GM18868 (cell line): Measurements from ENCODE around the gene GLB1L2.
A peak's percentile ranks its signal among the peaks of the same experiment; 100 is the strongest.

ENCODE experiments used
- ATAC-seq: cut with Tn5 transposase; IDR thresholded peaks from one replicate; pipeline ENCODE4 v1.9.1; 2021; ENCODE audit warnings: mild to moderate bottlenecking, moderate library complexity; ENCODE audit not compliant: unreplicated experiment

Gene GLB1L2

DNA sequence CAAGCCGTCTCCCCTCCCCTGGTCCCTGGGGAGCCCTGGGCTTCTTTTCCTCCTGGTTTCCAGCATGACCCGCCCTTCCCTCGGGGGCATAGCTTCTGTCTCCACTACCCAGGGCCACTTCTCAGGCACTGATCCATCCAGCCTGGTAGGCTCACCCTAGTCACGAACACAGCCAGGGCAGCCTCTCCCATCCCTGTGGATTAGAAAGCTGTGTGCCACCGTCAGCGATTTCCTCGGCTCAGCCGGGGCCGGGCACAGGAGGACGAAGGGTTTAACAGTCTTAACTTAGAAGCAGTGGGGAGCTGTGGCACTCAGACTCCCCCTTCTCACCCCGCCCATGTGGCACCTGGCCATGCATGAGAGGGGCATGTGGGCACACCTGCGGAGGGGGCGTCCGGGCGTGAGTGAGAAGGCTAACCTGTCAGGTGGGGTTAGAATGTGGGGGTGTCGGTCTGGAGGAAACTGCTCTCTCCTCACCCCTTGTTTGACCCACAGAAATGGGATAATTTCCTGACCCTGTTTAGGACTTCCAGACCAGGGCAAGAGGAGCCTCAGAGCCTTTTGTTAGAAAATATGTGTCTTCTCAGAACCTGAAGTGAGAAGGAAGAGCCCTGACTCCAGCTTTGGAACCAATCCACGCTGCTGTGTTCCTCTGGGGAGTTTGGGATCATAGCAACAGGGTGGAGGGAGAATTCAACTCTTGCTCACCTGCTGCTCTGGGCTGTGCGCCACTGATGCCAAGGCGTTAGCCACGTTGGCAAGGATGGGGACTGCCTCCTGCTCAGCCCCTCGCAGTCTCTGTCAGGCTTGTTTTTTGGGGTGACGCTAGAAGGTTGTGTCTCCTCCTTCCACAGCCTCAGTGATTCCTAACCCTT lies 14.6 kb downstream of the GLB1L2 start:
- no peak for ATAC-seq

DNA sequence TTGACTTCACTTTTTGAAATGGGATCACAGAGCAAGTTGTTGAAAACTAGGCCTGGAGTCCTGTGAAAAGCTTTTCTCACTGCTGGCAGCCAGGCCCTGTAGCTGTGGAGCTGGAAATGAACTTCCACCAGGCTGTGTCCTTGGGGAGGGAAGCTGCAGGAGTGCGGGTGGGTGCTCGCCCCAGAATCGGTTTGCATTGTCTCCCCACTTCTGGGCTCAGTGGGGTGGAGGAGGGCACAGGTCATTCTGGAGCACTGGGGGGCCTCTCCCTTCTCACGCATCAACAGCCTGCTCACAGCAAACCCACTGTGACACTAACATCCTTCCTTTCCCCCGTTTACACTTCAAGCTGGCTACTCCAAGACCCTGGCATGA lies 15.2 kb downstream of the GLB1L2 start:
- ATAC-seq = no peak

DNA sequence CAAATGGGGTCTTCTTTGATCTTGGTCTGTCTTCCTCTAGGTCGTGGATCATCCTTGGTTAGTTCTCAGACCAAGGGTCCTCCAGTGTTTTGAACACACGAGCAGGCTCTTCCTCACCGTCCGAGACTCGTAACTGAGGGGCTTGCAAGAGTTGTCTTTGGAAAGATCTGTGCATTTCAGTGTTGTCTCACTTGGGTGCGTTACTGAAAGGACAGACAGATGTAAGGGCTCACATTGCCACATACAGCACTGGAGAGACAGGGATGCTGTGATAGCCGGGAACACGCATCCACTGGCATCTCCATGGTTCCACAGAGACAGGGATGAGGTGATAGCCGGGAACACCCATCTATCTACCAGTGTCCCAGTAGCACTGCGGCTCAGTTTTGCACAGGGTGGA lies 15.7 kb downstream of the GLB1L2 start:
- ATAC-seq = no peak

DNA sequence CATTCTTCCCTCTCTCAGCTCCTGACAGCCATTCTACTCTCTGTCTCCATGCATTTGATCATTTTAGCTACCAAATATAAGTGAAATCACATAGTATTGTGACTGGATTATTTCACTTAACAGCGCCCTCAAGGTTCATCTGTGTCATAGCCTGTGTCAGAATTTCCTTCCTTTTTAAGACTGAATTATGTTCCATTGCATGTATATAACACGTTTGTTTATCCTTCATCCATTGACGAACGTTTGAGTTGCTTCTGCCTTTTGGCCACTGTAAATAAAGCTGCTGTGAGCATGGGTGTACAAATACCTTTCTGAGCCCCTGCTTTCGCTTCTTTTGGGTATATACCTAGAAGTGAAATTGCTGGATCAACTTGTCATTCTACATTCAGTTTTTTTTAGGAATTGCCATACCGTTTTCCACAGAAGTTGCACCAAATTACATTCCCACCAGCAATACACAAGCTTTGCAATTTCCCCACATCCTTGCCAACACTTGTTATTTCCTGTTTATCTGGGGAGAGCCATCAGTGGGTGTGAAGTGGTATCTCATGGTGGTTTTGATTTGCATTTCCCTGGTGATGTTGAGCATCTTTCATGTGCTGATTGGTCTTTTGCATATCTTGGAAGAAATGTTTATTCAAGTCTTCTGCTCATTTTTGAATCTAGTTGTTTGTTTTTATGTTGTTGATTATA lies 17.5 kb downstream of the GLB1L2 start:
- no peak for ATAC-seq

DNA sequence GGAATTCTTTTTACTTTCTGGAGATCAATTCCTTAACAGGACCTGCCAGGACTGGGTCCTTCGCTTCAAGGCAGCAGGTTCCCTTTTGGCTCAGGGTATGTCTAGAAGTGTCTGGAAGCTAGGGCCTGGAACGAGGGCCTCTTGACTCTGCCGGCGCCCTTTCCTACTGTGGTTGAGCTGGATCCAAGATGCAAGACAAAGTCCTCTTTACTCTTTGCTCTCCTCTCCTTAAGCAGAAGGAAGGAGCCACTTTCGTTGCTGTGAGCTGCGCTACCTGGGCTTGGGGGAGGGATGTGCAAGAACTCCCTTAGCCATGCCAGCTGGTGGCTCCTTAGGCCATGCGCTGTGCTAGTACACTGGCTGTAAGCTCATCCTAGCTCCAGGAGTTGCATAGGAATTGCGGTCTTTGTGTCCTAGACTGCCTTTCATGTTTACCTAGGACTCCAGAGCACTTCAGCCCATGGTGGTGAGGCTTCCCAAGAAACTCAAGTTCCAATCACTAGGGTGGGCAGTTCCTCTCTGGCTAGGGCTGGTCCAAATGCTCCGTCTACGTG lies 18.1 kb downstream of the GLB1L2 start:
- ATAC-seq = peak; percentile 25

DNA sequence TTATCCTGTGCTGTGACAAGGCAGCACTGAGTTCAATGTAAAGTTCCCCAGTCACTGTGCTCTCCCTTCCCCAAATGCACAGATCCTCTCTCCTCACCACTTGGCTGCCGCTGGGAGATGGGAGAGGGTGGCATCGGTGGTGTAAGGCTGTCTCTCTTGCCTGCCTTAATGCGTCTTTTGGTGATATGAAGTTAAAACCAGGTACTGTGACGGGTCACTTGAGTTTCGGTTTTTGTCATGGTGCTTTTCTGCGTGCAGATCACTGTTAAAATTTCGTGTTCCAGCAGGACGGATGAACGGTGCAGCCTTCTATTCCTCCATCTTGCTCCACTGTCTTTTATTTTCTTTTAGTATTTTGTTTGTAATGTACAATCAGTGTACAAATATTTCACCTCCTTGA lies 18.6 kb downstream of the GLB1L2 start:
- ATAC-seq = peak; percentile 82

DNA sequence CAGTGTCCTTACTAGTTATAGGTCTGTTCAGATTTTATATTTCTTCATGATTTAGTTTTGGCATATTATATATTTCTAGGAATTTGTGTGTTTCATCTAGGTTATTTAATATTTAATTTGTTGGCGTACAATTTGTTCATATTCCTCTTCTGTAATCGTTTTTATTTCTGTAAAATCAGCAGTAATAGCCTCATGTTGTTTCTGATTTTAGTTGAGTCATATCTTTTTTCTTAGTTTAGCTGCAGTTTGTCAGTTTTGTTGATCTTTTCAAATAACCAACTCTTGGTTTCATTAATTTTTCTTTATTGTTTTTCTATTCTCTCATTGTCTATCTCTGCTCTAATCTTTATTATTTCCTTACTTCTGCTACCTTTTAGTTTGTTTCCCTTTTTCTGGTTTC lies 20.3 kb downstream of the GLB1L2 start:
- no peak for ATAC-seq

DNA sequence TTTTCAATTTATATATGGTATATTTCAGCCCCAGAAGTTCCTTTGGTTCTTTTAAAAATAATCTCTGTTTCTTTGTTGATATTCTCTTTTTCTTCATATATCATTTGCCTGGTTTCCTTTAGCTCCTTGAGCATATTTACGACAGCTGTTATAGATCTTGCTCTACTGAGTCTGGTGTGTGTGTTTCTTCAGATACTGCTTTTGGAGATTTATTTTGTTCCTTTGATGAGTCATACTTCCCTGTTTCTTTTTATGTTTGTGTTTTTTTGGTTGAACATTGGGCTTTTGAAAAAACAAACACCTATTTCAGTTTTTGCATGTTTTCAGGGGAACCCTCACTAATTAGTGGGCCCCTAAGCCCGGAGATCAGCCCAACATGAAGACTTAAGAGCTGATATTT lies 23.3 kb downstream of the GLB1L2 start:
- no peak for ATAC-seq

DNA sequence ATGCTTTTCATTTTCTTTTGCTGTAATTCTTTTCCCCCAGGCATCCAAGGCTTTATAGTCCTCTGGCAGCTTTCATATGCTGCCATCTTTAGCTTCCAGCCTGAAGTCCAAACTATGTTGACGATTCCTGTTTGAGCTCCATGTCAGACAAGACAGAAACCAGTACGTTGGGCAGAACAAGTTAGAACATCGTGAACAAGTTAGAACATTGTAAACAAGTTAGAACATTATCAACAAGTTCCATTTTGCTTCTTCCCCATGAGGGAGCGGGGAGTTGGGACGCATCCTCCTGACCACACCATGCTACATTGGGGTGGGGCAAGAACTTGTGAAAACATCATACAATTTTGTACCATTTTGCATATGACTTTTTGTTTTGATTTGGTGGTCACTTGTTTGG lies 23.9 kb downstream of the GLB1L2 start:
- ATAC-seq = no peak

DNA sequence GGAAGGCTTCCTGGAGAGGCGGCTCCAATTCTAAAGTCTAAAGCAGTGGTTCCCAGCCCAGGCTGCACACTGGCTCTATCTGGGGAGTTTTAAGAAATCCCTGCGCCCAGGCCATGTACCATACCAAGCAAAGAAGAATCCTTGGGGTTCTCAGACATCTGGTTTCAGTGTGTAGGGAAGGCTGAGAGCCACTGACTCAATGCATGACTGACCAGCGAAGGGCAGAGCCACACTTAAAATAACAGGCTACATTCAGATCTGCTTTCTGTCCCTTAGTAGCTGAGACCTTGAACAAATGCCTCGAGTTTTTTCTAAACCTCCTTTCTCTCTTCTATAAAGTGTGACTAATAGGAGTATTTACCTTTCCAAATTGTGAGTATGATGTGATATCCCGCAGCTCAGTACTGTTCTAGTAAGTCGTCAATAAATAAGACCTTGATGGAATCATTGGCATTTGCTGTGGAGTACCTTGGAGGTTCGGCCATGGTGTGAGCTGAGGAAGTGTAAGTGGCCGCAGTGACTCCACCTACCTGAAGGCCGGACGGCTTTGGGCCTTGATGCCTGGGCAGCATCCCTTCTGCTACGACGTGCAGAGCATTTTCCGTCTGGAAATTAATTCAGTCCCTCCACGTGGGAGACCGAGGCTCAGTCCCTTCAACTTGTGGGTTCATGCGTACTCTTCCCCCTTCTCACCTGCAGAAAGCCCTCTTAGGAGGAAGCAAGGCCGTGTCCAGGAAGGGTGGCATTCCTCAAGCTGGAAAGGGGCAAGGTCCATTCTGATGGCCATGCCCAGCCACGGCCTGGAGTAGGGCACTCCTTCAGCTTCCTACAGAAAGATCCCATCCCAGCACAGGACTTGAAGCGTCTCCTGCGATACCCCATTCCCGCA lies 25.1 kb downstream of the GLB1L2 start:
- no peak for ATAC-seq

DNA sequence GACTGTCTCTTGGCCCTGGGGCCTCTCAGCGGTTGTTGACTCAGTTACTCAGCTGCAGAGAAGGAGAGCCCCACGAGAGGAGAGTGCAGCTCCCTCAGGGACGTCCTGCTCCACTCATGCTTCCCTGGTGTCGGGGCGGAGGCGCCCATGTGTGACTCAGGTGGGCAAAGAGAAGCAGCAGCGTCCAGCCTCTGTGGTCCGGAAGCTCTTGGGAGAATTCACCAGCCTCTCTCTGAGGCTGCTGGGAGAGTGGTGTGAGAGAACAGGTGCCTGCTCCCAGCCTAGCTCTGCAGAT lies 25.7 kb downstream of the GLB1L2 start:
- no peak for ATAC-seq

DNA sequence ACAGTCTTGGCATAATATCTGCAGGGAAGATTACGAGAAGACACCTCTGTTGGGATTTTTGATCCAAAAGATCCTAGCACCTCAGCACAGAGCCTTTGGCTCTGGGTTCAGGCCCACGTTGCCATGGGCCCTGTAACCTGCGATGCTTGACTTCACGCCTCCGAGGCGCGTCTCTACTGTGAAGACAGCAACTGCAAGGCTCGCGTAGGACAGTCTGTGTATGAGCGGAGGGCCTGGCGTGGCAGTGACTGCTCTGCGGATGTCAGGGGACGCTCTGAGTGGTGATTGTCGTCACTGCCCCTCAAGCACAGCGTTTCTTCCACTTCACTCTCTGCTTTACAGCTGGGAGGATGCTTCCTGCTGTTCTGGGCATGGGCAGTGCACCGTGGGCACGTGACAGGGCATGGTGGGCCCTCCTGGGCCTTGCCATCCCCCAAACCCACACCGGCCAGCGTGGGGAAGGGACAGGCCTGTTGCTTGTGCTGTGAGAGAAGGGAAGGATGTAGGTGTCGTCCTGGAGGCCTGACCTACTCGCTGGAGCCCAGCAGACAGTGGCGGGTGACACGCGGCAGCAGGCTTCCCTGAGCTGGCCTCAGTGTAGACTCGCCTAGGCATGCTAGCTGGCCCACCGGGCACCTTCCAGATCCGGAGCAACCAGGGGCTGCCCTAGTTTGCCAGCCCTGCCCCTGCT lies 26.5 kb downstream of the GLB1L2 start:
- ATAC-seq = no peak

DNA sequence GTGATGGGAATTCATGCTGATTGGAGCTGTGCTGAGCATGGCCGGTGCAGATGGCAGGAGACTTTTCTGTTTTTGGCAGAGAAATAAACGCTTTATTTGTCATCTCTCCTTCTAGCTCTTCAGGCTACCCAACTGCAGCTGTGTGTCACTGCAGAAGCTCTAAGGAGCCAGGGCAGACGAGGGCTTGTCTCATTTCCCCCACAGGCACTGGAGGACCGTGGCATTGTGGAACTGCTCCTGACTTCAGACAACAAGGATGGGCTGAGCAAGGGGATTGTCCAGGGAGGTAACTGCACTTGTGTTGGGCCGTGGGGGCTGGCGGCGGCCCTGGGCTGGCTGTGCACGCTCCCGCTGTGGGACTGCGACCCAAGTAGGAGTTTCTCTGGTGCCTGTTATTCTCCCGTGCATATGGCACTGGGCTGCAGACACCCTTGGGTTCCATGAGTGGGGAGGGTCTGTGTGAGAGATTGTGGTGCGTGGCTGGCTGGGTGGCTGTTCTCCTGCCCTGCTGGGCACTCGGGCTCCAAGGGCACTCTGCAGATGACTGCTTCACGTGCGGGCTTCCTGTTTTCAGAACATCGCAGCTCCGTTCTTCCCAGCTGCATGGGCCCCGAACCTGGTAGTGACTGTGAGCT lies 27.2 kb downstream of the GLB1L2 start:
- no peak for ATAC-seq

DNA sequence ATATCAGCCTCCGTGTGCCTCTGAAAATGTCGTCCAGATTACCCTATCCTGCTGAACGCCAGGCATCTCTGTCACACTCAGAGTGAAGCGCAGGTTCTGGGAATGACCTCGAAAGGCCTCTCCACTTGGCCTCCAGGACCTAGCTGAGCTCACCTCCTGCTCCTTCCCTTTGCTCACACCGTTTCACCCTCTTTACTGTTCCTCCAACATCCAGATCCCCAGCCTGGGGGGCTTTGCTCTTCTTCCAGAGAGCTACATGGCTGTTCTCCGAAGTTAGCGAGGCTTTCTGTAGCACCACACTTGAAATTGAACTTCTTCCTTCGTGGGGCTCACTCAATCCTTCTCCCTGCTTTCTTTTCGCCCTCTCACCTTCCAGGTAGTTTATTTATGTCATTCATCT lies 27.9 kb downstream of the GLB1L2 start:
- no peak for ATAC-seq

DNA sequence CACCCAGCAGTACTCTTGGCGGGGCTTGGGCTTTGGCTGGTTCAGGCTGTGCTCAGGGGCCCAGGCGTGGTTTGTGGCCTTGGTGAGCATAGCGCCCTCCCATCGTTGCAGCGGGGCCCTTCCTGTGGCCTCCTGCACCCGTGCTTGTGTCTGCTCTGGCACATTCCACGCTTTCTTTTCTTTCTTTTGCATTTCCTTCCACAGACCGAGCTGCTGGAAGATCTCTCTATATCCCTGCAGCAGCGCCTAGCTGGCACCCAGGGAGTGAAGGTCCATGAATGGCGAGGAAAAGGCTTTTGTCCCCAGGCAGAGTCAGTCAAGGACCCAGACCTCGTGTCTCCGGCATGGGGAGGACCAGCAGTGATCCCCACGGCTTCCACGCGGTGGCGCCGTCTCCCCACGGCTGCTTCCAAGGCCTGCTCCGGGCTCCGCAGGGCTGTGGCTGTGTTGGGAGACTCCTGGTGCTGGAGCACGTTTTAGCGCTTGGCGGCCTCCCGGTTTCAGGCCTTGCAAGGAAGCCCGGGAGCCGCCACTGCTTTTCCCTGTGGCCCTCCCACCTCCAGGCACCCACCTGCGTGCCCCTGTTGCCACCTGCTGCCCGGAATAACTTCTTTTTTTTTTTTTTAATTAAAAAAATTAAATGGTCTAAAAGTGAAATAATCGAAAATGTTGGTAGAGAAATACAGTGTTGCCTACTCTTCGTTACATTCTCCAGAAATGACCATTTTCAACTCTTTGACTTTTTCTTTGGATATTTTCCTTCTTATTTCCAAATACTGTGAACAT lies 28.5 kb downstream of the GLB1L2 start:
- peak; percentile 88 for ATAC-seq

DNA sequence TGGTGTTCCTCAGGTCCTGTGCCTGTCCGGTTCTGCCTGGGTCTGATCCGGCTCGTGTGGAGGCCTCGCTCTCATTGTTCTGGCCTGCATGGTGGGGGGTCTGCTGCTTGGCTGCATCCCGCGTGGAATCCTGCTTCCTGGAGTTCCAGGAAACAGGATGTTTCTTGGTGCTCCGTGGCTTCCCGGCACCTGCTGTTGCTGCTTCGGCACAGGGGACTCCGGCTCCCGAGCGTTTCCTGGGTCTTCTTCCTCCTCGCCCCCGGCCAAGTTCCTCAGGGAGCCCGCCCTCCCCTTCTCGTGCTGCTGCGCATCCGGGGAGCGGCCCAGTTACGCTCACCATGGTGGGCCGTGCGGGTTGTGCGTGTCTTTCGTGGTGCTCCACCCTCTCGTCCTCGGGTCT lies 29.9 kb downstream of the GLB1L2 start:
- no peak for ATAC-seq

DNA sequence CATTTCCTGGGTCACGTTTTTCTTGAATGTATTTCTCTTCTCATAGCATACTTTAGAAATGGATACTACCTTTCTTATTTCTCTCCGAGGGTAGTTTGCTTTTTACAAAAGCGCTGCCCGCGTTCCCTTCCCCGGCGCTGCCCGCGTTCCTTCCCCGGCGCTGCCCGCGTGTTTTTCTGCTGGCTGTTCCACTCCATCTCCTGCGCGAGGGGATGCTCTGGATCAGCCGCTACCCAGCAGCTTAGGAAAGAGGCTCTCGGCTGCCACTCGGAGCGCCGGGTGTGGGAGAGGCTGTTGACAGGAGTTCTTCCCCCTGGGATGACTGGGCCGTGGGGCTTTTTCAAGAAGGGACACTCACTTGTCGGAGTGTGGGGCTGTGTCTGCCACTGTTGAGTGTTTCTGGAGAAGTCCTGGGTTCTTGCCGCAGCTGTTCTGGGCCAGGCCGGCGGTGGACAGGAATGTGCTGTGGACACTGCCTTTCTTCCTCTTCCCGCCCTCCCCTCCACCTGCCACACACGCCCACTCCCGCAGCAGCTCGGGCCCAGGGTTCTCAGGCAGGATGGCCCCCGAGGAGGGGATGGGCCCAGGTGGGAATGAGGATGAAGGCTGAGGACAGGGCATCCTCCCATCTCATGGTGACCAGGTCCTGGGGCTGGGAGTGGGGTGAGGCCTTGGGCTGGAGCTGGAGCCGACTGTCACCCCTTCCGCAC lies 30.6 kb downstream of the GLB1L2 start:
- no peak for ATAC-seq

DNA sequence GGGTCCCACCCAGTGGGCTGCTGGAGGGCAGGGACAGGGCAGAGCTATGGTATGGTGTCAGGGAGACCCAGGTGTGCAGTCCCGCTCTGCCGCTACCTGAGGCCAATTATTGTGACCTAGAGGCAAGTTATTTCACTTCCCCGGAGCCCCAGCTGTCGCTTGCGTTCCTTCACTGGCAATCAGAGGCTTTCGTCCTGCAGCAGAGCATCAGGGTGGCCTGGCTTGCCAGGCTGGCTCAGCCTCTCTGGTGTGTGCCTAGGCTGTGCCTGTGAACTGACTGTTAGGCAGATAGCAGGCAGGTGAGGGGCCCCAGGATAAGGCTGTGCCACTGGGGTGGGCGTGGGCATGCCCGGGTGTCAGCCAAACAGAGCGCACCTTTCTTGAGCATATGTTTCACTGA lies 31.4 kb downstream of the GLB1L2 start:
- ATAC-seq = no peak

DNA sequence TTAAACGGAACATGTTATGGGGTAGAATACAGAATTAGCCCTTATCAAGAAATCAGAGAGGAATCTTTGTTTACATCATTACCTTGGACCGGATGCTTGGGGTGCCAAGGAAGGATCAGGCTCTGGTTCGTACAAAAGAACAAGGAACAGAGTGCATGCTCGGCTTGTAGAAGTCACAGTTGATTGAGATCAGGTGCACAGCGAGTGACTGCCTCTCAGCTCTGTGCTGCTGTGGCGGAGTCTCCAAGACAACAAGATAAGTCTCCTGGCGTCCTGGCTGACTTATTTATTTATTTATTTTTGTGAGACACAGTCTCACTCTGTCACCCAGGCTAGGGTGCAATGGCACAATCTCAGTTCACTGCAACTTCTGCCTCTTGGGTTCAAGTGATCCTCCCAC lies 31.8 kb downstream of the GLB1L2 start:
- no peak for ATAC-seq
